ENCODE data around the gene GPRC5D. TPM values are rescaled to one million over a fixed set of nuclear protein-coding genes. Genes with fewer than 3 reads are reported as not detected.

Gene GPRC5D
- total and polyA plus RNA-seq, 5 donors from 2014 or later: 1.1 to 1.5 (median 1.3) TPM; not detected in 2

- ATAC-seq (ENCODE audit: low read depth in 2 of 2) (no peak), DNase-seq (no peak)
- Histone ChIP-seq H3K4me3 (ENCODE audit: low read depth, low read length) (no peak overlapping the region), H3K27ac (ENCODE audit: insufficient read depth, low read length, poor library complexity, severe bottlenecking) (no peak overlapping the region), H3K4me1 (ENCODE audit: control insufficient read depth, insufficient read depth, low read length, poor library complexity, severe bottlenecking) (peaks cover 21% of the 10 kb centered on the region), H3K36me3 (ENCODE audit: control insufficient read depth, insufficient read depth, low read length) (no peaks in the 10 kb centered on the region), H3K9me3 (ENCODE audit: control insufficient read depth in 2 of 2, low read length in 2 of 2) (no peaks in the 10 kb centered on the region), H3K27me3 (ENCODE audit: control insufficient read depth, insufficient read depth, low read length) (peaks cover 2% of the 10 kb centered on the region)
- H3K36me3 Mint-ChIP-seq: peaks cover 4% of the 10 kb centered on the region
- H3K9me3 Mint-ChIP-seq: peaks cover 0 to 1% (median 0%) of the 10 kb centered on the region in 7 donors
- peak overlapping the region in 1 of 3 donors; percentile 69 for H3K27ac Mint-ChIP-seq
- no peaks in the 10 kb centered on the region for H3K27me3 Mint-ChIP-seq
- H3K4me3 Mint-ChIP-seq: peak overlapping the region in 2 of 4 donors; percentile 75 to 92
- H3K4me1 Mint-ChIP-seq: peaks cover 10 to 46% (median 19%) of the 10 kb centered on the region in 4 donors
Observed at GRCh38 chr12:12997734-12998133, 45.8 kb upstream of the GPRC5D start.

GRCh38 chr12:12997156-12997555 is 45.2 kb upstream of the GPRC5D start:
- Mint-ChIP-seq H3K4me3 (peak overlapping the region in 3 of 4 donors; percentile 75 to 76 (median 75)), H3K27ac (peak overlapping the region in 2 of 3 donors; percentile 2 to 57), H3K4me1 (peaks cover 10 to 46% (median 19%) of the 10 kb centered on the region in 4 donors)

DNA sequence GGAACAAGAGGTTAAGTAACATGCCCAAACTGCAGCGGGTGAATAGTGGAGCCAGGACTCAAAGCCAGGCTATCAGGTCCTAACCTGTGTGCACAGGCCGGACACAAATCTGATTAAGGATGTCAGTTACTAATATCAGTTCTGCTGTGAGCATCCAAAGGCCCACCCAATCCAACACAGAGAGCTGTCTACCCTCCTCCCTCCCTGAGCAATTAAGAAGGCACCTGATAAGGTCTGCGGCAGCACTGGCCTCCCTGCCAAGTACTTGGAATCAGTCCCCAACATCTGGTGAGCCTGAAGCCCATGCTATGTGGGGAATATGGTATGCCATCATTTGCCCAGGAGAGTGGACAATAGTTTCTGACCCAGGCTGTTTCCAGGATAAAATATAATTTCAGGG is 44.2 kb upstream of the GPRC5D start:
- no peaks in the 10 kb centered on the region for H3K9me3 Mint-ChIP-seq
- DNase-seq: no peak
- no peak for ATAC-seq (ENCODE audit: low read depth in 2 of 2)
- H3K27ac Mint-ChIP-seq: no peak overlapping the region
- no peaks in the 10 kb centered on the region for H3K36me3 ChIP-seq (ENCODE audit: control insufficient read depth, insufficient read depth, low read length)
- H3K27me3 Mint-ChIP-seq: no peaks in the 10 kb centered on the region
- H3K27ac ChIP-seq (ENCODE audit: insufficient read depth, low read length, poor library complexity, severe bottlenecking): no peak overlapping the region
- peaks cover 10 to 41% (median 17%) of the 10 kb centered on the region in 4 donors for H3K4me1 Mint-ChIP-seq
- H3K27me3 ChIP-seq (ENCODE audit: control insufficient read depth, insufficient read depth, low read length): no peaks in the 10 kb centered on the region
- H3K4me3 Mint-ChIP-seq: no peak overlapping the region
- H3K4me1 ChIP-seq (ENCODE audit: control insufficient read depth, insufficient read depth, low read length, poor library complexity, severe bottlenecking): peaks cover 16% of the 10 kb centered on the region
- H3K36me3 Mint-ChIP-seq: peaks cover 6% of the 10 kb centered on the region
- H3K9me3 ChIP-seq (ENCODE audit: control insufficient read depth in 2 of 2, low read length in 2 of 2): no peaks in the 10 kb centered on the region
- H3K4me3 ChIP-seq (ENCODE audit: low read depth, low read length): no peak overlapping the region

More at GRCh38 chr12:12997156-12997555, 45.2 kb upstream of the GPRC5D start:
- Histone ChIP-seq H3K27ac (ENCODE audit: insufficient read depth, low read length, poor library complexity, severe bottlenecking) (no peak overlapping the region), H3K4me3 (ENCODE audit: low read depth, low read length) (no peak overlapping the region), H3K27me3 (ENCODE audit: control insufficient read depth, insufficient read depth, low read length) (no peaks in the 10 kb centered on the region), H3K9me3 (ENCODE audit: control insufficient read depth in 2 of 2, low read length in 2 of 2) (no peaks in the 10 kb centered on the region), H3K36me3 (ENCODE audit: control insufficient read depth, insufficient read depth, low read length) (no peaks in the 10 kb centered on the region), H3K4me1 (ENCODE audit: control insufficient read depth, insufficient read depth, low read length, poor library complexity, severe bottlenecking) (peaks cover 21% of the 10 kb centered on the region)
- ATAC-seq (ENCODE audit: low read depth in 2 of 2): no peak
- peak in 1 of 3 donors; percentile 29 for DNase-seq
- Mint-ChIP-seq H3K36me3 (peaks cover 4% of the 10 kb centered on the region), H3K9me3 (peaks cover 0 to 1% (median 0%) of the 10 kb centered on the region in 7 donors), H3K27me3 (no peaks in the 10 kb centered on the region)

- H3K4me1 ChIP-seq (ENCODE audit: control insufficient read depth, insufficient read depth, low read length, poor library complexity, severe bottlenecking): peaks cover 10% of the 10 kb centered on the region
- ATAC-seq (ENCODE audit: low read depth in 2 of 2) (no peak), DNase-seq (no peak)
- no peaks in the 10 kb centered on the region for H3K9me3 Mint-ChIP-seq
- peaks cover 10 to 37% (median 15%) of the 10 kb centered on the region in 4 donors for H3K4me1 Mint-ChIP-seq
- H3K36me3 Mint-ChIP-seq: peaks cover 7% of the 10 kb centered on the region
- no peaks in the 10 kb centered on the region for H3K36me3 ChIP-seq (ENCODE audit: control insufficient read depth, insufficient read depth, low read length)
- H3K27me3 ChIP-seq (ENCODE audit: control insufficient read depth, insufficient read depth, low read length): no peaks in the 10 kb centered on the region
- no peaks in the 10 kb centered on the region for H3K9me3 ChIP-seq (ENCODE audit: control insufficient read depth in 2 of 2, low read length in 2 of 2)
- H3K4me3 Mint-ChIP-seq: no peak overlapping the region
- no peaks in the 10 kb centered on the region for H3K27me3 Mint-ChIP-seq
- no peak overlapping the region for H3K27ac Mint-ChIP-seq
- no peak overlapping the region for H3K4me3 ChIP-seq (ENCODE audit: low read depth, low read length)
- H3K27ac ChIP-seq (ENCODE audit: insufficient read depth, low read length, poor library complexity, severe bottlenecking): no peak overlapping the region
Observed at GRCh38 chr12:12995088-12995487, 43.1 kb upstream of the GPRC5D start.

- peaks cover 7% of the 10 kb centered on the region for H3K36me3 Mint-ChIP-seq
- ATAC-seq (ENCODE audit: low read depth in 2 of 2): no peak
- H3K4me1 Mint-ChIP-seq: peaks cover 0 to 23% (median 12%) of the 10 kb centered on the region in 4 donors
- no peak for DNase-seq
- no peak overlapping the region for H3K4me3 ChIP-seq (ENCODE audit: low read depth, low read length)
- peak overlapping the region in 1 of 4 donors; percentile 27 for H3K4me3 Mint-ChIP-seq
- H3K4me1 ChIP-seq (ENCODE audit: control insufficient read depth, insufficient read depth, low read length, poor library complexity, severe bottlenecking): no peaks in the 10 kb centered on the region
- no peaks in the 10 kb centered on the region for H3K9me3 Mint-ChIP-seq
- H3K27ac ChIP-seq (ENCODE audit: insufficient read depth, low read length, poor library complexity, severe bottlenecking): no peak overlapping the region
- H3K36me3 ChIP-seq (ENCODE audit: control insufficient read depth, insufficient read depth, low read length): peaks cover 7% of the 10 kb centered on the region
- H3K27me3 ChIP-seq (ENCODE audit: control insufficient read depth, insufficient read depth, low read length): no peaks in the 10 kb centered on the region
- H3K27ac Mint-ChIP-seq: peak overlapping the region in 1 of 3 donors; percentile 27
- no peaks in the 10 kb centered on the region for H3K27me3 Mint-ChIP-seq
- no peaks in the 10 kb centered on the region for H3K9me3 ChIP-seq (ENCODE audit: control insufficient read depth in 2 of 2, low read length in 2 of 2)
Observed at GRCh38 chr12:12993367-12993766, 41.4 kb upstream of the GPRC5D start.

- ATAC-seq (ENCODE audit: low read depth in 2 of 2) (no peak), DNase-seq (no peak)
- Histone ChIP-seq H3K27ac (ENCODE audit: insufficient read depth, low read length, poor library complexity, severe bottlenecking) (no peak overlapping the region), H3K27me3 (ENCODE audit: control insufficient read depth, insufficient read depth, low read length) (no peaks in the 10 kb centered on the region), H3K9me3 (ENCODE audit: control insufficient read depth in 2 of 2, low read length in 2 of 2) (no peaks in the 10 kb centered on the region), H3K4me1 (ENCODE audit: control insufficient read depth, insufficient read depth, low read length, poor library complexity, severe bottlenecking) (no peaks in the 10 kb centered on the region), H3K4me3 (ENCODE audit: low read depth, low read length) (no peak overlapping the region), H3K36me3 (ENCODE audit: control insufficient read depth, insufficient read depth, low read length) (peaks cover 7% of the 10 kb centered on the region)
- no peaks in the 10 kb centered on the region for H3K27me3 Mint-ChIP-seq
- no peaks in the 10 kb centered on the region for H3K9me3 Mint-ChIP-seq
- peaks cover 0 to 15% (median 10%) of the 10 kb centered on the region in 4 donors for H3K4me1 Mint-ChIP-seq
- peaks cover 7% of the 10 kb centered on the region for H3K36me3 Mint-ChIP-seq
- peak overlapping the region in 2 of 3 donors; percentile 27 for H3K27ac Mint-ChIP-seq
- H3K4me3 Mint-ChIP-seq: no peak overlapping the region
Observed at GRCh38 chr12:12992418-12993130, 40.6 kb upstream of the GPRC5D start.

GRCh38 chr12:12990700-12991468 is 38.9 kb upstream of the GPRC5D start:
- DNase-seq (no peak), ATAC-seq (ENCODE audit: low read depth in 2 of 2) (no peak)
- no peaks in the 10 kb centered on the region for H3K4me1 ChIP-seq (ENCODE audit: control insufficient read depth, insufficient read depth, low read length, poor library complexity, severe bottlenecking)
- peaks cover 0 to 6% (median 2%) of the 10 kb centered on the region in 4 donors for H3K4me1 Mint-ChIP-seq
- H3K9me3 Mint-ChIP-seq: no peaks in the 10 kb centered on the region
- no peaks in the 10 kb centered on the region for H3K9me3 ChIP-seq (ENCODE audit: control insufficient read depth in 2 of 2, low read length in 2 of 2)
- H3K4me3 Mint-ChIP-seq: no peak overlapping the region
- H3K27ac Mint-ChIP-seq: peak overlapping the region in 1 of 3 donors; percentile 23
- no peak overlapping the region for H3K27ac ChIP-seq (ENCODE audit: insufficient read depth, low read length, poor library complexity, severe bottlenecking)
- H3K4me3 ChIP-seq (ENCODE audit: low read depth, low read length): no peak overlapping the region
- no peaks in the 10 kb centered on the region for H3K27me3 ChIP-seq (ENCODE audit: control insufficient read depth, insufficient read depth, low read length)
- H3K27me3 Mint-ChIP-seq: no peaks in the 10 kb centered on the region
- peaks cover 18% of the 10 kb centered on the region for H3K36me3 ChIP-seq (ENCODE audit: control insufficient read depth, insufficient read depth, low read length)
- peaks cover 16% of the 10 kb centered on the region for H3K36me3 Mint-ChIP-seq
